PFSK-1 (cell line): ENCODE results near the gene RAB14.

ENCODE experiments used
- FOXP2 ChIP-seq: optimal IDR thresholded peaks from 2 replicates; pipeline ENCODE3; 2011; ENCODE audit warnings: borderline replicate concordance, control low read depth, inconsistent platforms; ENCODE audit not compliant: insufficient read depth; ENCODE audit errors: extremely low read length, extremely low read depth
- POLR2AphosphoS5 ChIP-seq: IDR thresholded peaks from 2 replicates; pipeline ENCODE4 v1.6.1; 2012; ENCODE audit warnings: low read depth, mild to moderate bottlenecking, control low read depth, low read length, moderate library complexity
- REST ChIP-seq, 2 experiments: IDR thresholded peaks; 2 replicates each; pipeline versions ENCODE4 v1.6.1 to v1.8.0; 2011 to 2012; ENCODE audit warnings: low read depth in 2 of 2, low read length in 2 of 2, control low read depth in 1 of 2, inconsistent platforms in 1 of 2, mild to moderate bottlenecking in 1 of 2, moderate library complexity in 1 of 2; ENCODE audit not compliant: insufficient read depth in 1 of 2
- SIN3A ChIP-seq: IDR thresholded peaks from 2 replicates; pipeline ENCODE4 v1.6.1; 2012; ENCODE audit warnings: mild to moderate bottlenecking, low read length, moderate library complexity, borderline replicate concordance; ENCODE audit not compliant: insufficient read depth
- TAF1 ChIP-seq: IDR thresholded peaks from 2 replicates; pipeline ENCODE4 v1.6.1; 2012; ENCODE audit warnings: low read length, control low read depth, borderline replicate concordance; ENCODE audit not compliant: insufficient read depth

RAB14 gene

GRCh38 chr9:121191235-121191634 is 10.4 kb downstream of the RAB14 start:
- TF ChIP-seq FOXP2 (no peak), SIN3A (no peak), TAF1 (no peak), REST (IDR thresholded peaks at IDR 0.05; ENCODE audit: insufficient read depth in 1 of 2, low read depth in 2 of 2, low read length in 2 of 2) (no peak), POLR2AphosphoS5 (no peak)

GRCh38 chr9:121189660-121190059 is 12.0 kb downstream of the RAB14 start:
- no peak for TF ChIP-seq TAF1
- TF ChIP-seq POLR2AphosphoS5, result no peak

- TF ChIP-seq POLR2AphosphoS5 (no peak), REST (IDR thresholded peaks at IDR 0.05; ENCODE audit: insufficient read depth in 1 of 2, low read depth in 2 of 2, low read length in 2 of 2) (no peak), SIN3A (no peak), FOXP2 (no peak), TAF1 (no peak)
Measured at GRCh38 chr9:121189006-121189405, 12.7 kb downstream of the RAB14 start.

- TF ChIP-seq TAF1 (no peak), SIN3A (no peak), POLR2AphosphoS5 (no peak), FOXP2 (no peak), REST (IDR thresholded peaks at IDR 0.05; ENCODE audit: insufficient read depth in 1 of 2, low read depth in 2 of 2, low read length in 2 of 2) (no peak)
Measured at GRCh38 chr9:121187636-121188305, 13.9 kb downstream of the RAB14 start.

- no peak for TF ChIP-seq FOXP2
- no peak for TF ChIP-seq TAF1
- no peak for TF ChIP-seq POLR2AphosphoS5
- TF ChIP-seq SIN3A, result no peak
- TF ChIP-seq REST (IDR thresholded peaks at IDR 0.05; ENCODE audit: insufficient read depth in 1 of 2, low read depth in 2 of 2, low read length in 2 of 2), result no peak
Measured at GRCh38 chr9:121185774-121186403, 15.8 kb downstream of the RAB14 start.
